ENCODE measurements around the gene NEUROG1. TPM values are rescaled to one million over a fixed set of nuclear protein-coding genes. Genes with fewer than 3 reads are reported as not detected.

Gene NEUROG1
- total RNA-seq, 1 experiment from 2014 or later, result not detected

DNA sequence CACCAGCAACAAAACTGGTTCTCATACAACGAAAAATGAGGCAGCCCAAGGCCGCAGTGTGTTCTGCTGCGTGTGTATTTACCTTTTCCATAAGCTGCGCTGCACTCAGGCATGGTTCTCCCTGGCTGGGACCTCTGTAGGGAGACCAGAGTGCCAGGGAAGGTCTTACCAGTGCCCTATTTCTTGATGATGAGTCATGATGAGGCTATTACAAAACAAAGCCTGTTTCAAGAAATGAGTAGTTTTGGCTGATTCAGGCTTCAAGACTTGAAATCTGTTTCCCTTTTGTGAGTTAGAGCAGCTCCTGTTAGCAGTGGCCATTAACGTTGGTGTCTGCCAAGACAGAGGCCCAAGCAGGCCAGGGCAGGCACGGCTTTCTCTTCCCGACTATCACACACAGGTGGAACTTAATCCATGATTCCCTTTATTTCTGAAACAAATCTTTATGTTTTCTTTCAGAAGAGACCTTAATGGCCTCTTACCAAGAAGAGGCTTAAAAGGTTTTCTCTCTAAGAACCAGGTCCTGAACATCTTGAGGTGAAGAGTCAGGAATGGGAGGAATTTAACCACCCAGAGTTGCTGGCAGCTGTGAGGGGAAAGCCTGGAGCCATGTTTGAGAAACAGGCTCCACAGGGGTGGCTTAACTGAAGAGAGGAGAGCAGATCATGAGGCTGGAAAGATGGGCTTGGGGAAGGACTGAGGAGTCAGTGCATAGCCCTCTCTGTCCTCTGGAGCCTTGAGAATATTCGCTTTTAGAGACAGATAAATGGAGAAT is 42.2 kb downstream of the NEUROG1 start:
- intact Hi-C loops (cut with micrococcal nuclease; ENCODE audit: unreplicated experiment), result no loop called here
- no TSS peak for BruUV-seq (replicated peaks)
- Histone ChIP-seq H3K9me3 (ENCODE audit: low read depth, low read length, poor library complexity, severe bottlenecking) (no peaks in the 10 kb centered on the region), H3K27me3 (replicated peaks; ENCODE audit: insufficient read depth, low read depth, low read length, poor library complexity) (peaks cover 36% of the 10 kb centered on the region), H3K36me3 (ENCODE audit: insufficient read depth, low read length, poor library complexity, severe bottlenecking) (no peaks in the 10 kb centered on the region), H3K4me3 (ENCODE audit: low read depth, low read length, poor library complexity, severe bottlenecking) (no peak overlapping the region), H3K27ac (ENCODE audit: low read depth, low read length, poor library complexity, severe bottlenecking) (no peak overlapping the region), H3K4me1 (ENCODE audit: insufficient read depth, low read length, poor library complexity, severe bottlenecking) (peaks cover 8% of the 10 kb centered on the region)
- TF ChIP-seq EZH2 (IDR thresholded peaks at IDR 0.05; ENCODE audit: borderline replicate concordance, low read depth, low read length, poor library complexity, severe bottlenecking), result no peak
- TF ChIP-seq, protein P1, sequence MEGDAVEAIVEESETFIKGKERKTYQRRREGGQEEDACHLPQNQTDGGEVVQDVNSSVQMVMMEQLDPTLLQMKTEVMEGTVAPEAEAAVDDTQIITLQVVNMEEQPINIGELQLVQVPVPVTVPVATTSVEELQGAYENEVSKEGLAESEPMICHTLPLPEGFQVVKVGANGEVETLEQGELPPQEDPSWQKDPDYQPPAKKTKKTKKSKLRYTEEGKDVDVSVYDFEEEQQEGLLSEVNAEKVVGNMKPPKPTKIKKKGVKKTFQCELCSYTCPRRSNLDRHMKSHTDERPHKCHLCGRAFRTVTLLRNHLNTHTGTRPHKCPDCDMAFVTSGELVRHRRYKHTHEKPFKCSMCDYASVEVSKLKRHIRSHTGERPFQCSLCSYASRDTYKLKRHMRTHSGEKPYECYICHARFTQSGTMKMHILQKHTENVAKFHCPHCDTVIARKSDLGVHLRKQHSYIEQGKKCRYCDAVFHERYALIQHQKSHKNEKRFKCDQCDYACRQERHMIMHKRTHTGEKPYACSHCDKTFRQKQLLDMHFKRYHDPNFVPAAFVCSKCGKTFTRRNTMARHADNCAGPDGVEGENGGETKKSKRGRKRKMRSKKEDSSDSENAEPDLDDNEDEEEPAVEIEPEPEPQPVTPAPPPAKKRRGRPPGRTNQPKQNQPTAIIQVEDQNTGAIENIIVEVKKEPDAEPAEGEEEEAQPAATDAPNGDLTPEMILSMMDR (conservative IDR thresholded peaks at IDR 0.05; ENCODE audit: low read depth, low read length), result no peak
- POLR2A ChIA-PET (ENCODE audit: low non-redundant PET), result no interaction called here
- DNase-seq (ENCODE audit: low spot score), result no peak
- CTCF ChIA-PET, result interaction anchor here (0.5 kb wide), 1 partner anchor 20 kb away, joined by 5 read pairs; no protein-coding TSS in a partner anchor

DNA sequence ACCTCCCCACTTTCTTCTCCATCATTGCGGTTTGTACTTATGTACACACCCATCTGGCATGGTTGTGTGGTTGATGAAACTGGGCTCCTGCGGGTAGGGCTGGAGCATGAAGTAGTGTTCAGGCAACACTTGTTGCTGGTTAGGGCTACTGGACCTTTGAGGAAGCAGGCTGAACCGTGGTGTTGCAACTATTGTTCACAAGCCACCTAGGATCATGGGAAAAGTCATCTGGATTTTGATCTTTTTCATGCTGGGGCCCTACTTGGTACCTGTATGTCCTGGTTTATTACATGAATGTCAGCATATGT is 43.5 kb downstream of the NEUROG1 start:
- ChIA-PET POLR2A (ENCODE audit: low non-redundant PET) (no interaction called here), CTCF (no interaction called here)
- intact Hi-C loops (cut with micrococcal nuclease; ENCODE audit: unreplicated experiment), result no loop called here
- BruUV-seq (replicated peaks), result no TSS peak
- DNase-seq (ENCODE audit: low spot score), result no peak
- Histone ChIP-seq H3K4me3 (ENCODE audit: low read depth, low read length, poor library complexity, severe bottlenecking) (no peak overlapping the region), H3K36me3 (ENCODE audit: insufficient read depth, low read length, poor library complexity, severe bottlenecking) (no peaks in the 10 kb centered on the region), H3K27me3 (replicated peaks; ENCODE audit: insufficient read depth, low read depth, low read length, poor library complexity) (peaks cover 49% of the 10 kb centered on the region), H3K27ac (ENCODE audit: low read depth, low read length, poor library complexity, severe bottlenecking) (no peak overlapping the region), H3K4me1 (ENCODE audit: insufficient read depth, low read length, poor library complexity, severe bottlenecking) (peaks cover 11% of the 10 kb centered on the region), H3K9me3 (ENCODE audit: low read depth, low read length, poor library complexity, severe bottlenecking) (no peaks in the 10 kb centered on the region)
- TF ChIP-seq EZH2 (IDR thresholded peaks at IDR 0.05; ENCODE audit: borderline replicate concordance, low read depth, low read length, poor library complexity, severe bottlenecking), result no peak
- TF ChIP-seq, protein P1 (conservative IDR thresholded peaks at IDR 0.05; ENCODE audit: low read depth, low read length), result no peak

DNA sequence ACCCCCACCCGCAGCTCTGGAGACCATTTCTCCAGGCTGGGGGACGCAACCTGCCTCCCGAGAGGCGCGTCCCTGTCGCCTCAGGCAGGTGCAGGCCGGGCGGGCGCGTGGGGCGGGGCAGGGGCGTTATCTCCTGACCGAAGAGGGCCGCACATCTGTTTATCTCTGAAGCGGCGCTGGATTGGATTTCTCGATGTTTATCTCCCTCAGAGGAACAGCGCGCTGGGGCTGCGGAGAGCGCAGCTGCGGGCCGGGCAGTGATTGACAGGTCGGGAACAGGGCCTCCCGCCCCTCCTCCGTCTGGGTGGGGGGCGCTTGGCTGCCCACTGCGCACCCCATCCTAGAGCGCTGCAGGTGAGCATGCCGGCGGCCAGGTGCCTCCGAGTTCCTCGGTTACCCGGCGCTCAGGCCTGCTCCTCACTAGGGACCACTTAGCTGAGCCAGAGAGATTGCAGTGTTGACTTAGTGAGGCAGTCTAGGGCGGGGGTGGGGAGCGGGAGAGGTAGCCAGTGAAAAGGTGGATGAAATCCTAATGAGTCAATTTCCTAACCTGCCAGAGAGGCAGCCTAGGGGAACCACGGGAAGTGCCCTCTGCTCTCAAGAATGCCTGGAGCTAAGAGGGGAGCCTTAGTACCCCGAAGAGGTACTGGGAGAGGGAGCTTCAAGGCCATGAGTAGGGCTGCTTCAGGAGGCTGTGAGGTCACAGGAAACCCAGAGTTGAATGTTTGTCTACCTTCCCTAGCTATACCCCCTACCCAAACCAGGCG is 44.0 kb downstream of the NEUROG1 start:
- peaks cover 54% of the 10 kb centered on the region for H3K27me3 ChIP-seq (replicated peaks; ENCODE audit: insufficient read depth, low read depth, low read length, poor library complexity)
- no peak for DNase-seq (ENCODE audit: low spot score)

More for the DNA sequence above, 44.0 kb downstream of the NEUROG1 start:
- no peaks in the 10 kb centered on the region for H3K36me3 ChIP-seq (ENCODE audit: insufficient read depth, low read length, poor library complexity, severe bottlenecking)
- POLR2A ChIA-PET (ENCODE audit: low non-redundant PET), result no interaction called here
- intact Hi-C loops (cut with micrococcal nuclease; ENCODE audit: unreplicated experiment), result no loop called here
- TF ChIP-seq, protein P1 (conservative IDR thresholded peaks at IDR 0.05; ENCODE audit: low read depth, low read length), result no peak
- no peak for TF ChIP-seq EZH2 (IDR thresholded peaks at IDR 0.05; ENCODE audit: borderline replicate concordance, low read depth, low read length, poor library complexity, severe bottlenecking)
- H3K4me1 ChIP-seq (ENCODE audit: insufficient read depth, low read length, poor library complexity, severe bottlenecking), result peaks cover 11% of the 10 kb centered on the region
- CTCF ChIA-PET, result no interaction called here
- H3K4me3 ChIP-seq (ENCODE audit: low read depth, low read length, poor library complexity, severe bottlenecking), result no peak overlapping the region
- BruUV-seq (replicated peaks), result no TSS peak
- no peak overlapping the region for H3K27ac ChIP-seq (ENCODE audit: low read depth, low read length, poor library complexity, severe bottlenecking)
- no peaks in the 10 kb centered on the region for H3K9me3 ChIP-seq (ENCODE audit: low read depth, low read length, poor library complexity, severe bottlenecking)
